Hepatic stellate cell (primary cell): ENCODE measurements around the gene NT5C3B.
"Not testable (repeated sequence)": the region's sequence is repeated elsewhere in the genome, so short reads cannot be mapped to it uniquely, and the experiment has no call there.

ENCODE experiments used
- DNase-seq: peaks from one replicate; pipeline ENCODE4 v3.0.0; 2011; ENCODE audit warnings: low spot score

NT5C3B gene

GRCh38 chr17:41835800-41836549 is at the start of gene NT5C3B:
Gene NT5C3B (minus strand): TSS chr17:41836232. CDS start chr17:41836193, 39 bp downstream.
- DNase-seq = peak; percentile 94

DNA sequence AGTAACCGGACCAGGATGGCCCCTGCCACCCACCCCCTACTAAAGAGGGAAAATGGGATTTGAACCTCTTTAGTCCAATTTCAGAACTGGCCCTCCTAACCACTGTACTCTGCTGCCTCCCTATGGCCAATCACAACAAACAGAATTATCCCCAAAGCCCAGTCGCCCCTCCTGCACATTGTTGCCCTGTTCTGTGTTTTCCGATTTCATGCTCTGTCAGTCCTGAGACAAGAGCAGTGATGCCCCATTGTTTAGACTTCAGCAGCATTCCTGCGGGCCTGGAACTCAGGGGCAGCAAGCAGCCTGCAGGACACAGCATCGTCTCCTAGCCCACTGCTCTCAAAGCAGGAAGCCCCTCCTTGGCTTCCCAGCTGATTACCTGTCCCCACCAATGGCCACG is 49.7 kb upstream of the NT5C3B start:
- DNase-seq = no peak

DNA sequence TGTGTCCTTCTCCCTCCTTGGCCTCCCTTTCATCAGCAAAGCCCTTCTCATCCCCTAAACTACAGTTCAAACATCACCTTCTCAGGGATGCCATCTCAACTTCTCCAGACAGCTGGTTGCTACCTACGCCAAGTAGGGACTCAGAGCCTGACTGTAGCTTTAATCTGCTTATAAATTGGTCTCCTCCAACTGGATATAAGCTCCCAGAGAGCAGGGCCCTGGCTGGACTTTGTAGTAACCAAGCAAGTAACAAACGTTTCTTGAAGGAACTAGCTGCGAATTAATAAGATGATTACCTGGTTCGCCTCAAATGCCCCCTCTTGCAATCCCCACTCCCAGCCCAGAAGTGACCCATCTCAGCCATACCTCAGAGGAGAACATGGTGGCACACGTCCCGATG is 46.7 kb upstream of the NT5C3B start:
- no peak for DNase-seq

DNA sequence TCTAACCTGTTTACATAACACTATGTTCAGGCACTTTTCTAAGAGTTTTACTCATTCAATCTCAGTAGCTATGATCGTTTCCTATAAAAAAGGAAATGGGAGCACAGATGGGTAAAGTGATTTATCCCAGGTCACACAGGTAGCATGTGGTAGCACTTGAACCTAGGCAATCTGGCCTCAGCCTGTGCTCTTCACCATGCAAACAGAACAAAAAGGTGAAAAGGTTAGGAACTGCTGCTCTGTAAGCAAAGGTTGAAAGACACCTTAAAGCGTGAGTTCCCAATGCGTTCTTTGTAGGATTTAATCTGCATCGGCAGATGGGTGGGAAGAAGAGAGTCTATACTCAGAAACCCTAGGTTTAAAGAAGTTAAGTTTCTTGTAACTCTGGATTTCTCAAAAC is 44.1 kb upstream of the NT5C3B start:
- DNase-seq = no peak

DNA sequence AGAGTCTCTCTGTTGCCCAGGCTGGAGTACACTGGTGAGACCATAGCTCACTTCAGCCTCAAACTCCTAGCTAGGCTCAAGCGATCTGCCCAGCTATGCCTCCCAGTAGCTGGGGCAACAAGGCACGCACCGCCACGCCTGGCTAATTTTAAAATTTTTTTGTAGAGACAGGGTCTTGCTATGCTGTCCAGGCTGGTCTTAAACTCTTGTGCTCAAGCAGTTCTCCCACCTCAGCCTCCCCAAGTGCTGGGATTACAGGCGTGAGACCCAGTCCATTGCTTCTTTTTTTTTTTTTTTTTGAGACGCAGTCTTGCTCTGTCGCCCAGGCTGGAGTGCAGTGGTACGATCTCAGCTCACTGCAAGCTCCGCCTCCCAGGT is 38.2 kb upstream of the NT5C3B start:
- not testable (repeated sequence) for DNase-seq

- DNase-seq = no peak
These were observed 37.7 kb upstream of the NT5C3B start for GRCh38 chr17:41873559-41874292.

DNA sequence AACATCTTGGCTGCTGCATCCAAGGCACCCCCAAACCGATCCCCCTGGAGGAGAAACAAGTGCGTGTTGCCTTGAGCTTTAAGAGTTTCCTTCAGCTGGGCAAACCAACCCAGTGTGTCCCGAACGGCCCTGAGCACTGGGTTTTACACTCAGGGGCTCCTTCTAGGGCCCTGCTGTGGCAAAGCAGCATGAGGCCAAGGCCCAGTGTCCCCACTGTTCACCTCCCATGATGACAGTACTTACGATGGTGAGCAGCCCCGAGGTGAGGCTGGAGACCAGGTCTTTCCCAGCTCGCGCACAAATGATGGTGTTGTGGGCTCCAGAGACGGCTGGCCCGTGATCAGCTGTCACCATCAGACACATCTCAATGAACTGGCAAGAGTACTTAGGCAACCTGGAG is 35.8 kb upstream of the NT5C3B start:
- no peak for DNase-seq

GRCh38 chr17:41870627-41871026 is 34.6 kb upstream of the NT5C3B start:
- no peak for DNase-seq

GRCh38 chr17:41870097-41870496 is 34.1 kb upstream of the NT5C3B start:
- DNase-seq = no peak

GRCh38 chr17:41869426-41869825 is 33.4 kb upstream of the NT5C3B start:
- DNase-seq = no peak

- no peak for DNase-seq
These were observed 32.5 kb upstream of the NT5C3B start for GRCh38 chr17:41868568-41868967.

GRCh38 chr17:41865596-41865893 is 29.5 kb upstream of the NT5C3B start:
- DNase-seq = no peak

GRCh38 chr17:41864836-41865595 is 29.0 kb upstream of the NT5C3B start, which contains the start of gene KLHL11:
Gene KLHL11 (minus strand): TSS chr17:41865423. CDS start chr17:41865370, 53 bp downstream.
- peak; percentile 94 for DNase-seq

DNA sequence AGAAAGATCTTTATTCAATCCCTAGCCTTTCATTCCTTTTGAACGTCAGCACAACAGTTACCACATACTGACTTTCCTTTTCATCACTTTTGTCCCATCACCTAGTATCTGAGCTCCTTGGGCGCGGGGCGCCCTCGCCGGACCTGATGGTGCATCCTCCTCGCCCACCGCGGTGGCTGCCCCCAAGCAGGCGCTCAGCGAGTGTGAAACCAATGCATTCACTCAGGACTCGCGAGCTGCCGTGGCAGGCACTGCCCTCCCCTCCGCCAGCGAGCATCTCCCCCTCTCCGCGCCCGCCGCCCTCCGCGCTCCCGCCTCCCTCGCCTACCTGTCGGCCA is 28.4 kb upstream of the NT5C3B start:
- no peak for DNase-seq

DNA sequence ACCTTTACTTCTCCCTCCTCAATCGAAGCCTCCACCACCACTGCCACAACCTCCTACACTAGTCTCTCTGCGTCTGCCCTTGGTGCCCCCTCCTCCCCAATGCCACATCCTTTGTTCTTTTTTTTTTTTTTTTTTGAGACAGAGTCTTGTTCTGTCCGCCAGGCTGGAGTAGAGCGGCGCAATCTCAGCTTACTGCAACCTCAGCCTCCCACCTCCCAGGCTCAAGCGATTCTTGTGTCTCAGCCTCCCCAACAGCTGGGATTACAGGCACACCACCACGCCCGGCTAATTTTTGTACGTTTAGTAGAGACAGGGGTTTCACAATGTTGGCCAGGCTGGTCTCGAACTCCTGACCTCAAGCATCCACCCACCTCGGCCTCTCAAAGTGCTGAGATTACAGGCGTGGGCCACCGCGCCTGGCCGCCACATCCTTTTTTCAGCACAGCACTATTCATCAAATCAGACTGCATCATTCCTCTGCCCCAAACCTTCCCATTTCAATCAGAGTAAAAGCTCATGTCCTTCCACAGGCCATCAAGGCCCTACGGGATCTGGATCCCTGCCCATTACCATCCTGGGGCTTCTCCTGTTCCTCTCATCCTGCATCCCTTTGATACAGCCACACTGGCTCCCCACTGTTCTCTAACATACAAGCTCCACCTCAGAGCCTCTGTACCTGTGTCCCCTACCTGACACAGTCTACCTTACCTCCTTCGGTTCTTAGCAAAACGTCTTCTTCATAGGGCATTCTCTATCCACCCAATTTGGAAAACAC is 27.2 kb upstream of the NT5C3B start:
- no peak for DNase-seq

DNA sequence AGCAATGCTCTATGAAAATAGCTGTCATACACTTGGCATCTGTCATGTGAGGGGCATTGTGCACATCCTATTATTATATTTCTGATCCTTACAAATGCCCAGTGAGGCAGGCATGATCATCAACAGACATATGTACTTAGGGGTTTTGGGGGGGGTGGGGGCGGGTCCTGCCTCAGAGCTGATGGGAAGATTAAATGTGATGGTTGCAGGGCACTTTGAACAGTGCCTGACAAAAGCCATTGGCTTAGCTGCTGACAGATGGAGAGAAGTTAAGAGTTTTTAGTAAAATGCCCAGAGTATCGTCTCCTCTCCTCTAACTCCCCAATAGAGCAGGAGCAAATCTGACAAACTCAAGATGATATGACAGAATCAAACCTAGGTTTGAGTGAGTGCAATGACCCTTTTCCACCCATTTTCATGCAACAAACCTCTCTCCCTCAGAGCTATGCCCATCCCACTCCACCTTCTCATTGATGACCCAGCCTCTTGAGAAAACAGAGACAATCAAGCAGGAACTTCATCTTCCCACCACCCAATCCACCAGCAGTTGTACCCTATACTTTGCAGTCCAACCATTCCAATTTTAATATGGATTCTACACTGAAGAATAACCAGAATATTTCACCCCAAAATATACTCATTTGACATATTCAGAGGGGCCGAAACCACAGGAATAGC is 24.4 kb upstream of the NT5C3B start:
- no peak for DNase-seq

DNA sequence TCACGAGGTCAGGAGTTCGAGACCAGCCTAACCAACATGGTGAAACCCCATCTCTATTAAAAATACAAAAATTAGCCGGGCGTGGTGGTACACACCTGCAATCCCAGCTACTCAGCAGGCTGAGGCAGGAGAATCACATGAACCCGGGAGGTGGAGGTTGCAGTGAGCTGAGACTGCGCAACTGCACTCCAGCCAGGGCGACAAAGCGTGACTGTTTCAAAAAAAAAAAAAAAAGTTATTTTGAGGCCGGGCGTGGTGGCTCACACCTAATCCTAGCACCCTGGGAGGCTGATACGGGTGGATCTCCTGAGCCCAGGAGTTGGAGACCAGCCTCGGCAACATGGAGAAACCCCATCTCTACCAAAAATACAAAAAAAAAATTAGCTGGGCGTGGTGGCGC is 15.3 kb upstream of the NT5C3B start:
- not testable (repeated sequence) for DNase-seq

DNA sequence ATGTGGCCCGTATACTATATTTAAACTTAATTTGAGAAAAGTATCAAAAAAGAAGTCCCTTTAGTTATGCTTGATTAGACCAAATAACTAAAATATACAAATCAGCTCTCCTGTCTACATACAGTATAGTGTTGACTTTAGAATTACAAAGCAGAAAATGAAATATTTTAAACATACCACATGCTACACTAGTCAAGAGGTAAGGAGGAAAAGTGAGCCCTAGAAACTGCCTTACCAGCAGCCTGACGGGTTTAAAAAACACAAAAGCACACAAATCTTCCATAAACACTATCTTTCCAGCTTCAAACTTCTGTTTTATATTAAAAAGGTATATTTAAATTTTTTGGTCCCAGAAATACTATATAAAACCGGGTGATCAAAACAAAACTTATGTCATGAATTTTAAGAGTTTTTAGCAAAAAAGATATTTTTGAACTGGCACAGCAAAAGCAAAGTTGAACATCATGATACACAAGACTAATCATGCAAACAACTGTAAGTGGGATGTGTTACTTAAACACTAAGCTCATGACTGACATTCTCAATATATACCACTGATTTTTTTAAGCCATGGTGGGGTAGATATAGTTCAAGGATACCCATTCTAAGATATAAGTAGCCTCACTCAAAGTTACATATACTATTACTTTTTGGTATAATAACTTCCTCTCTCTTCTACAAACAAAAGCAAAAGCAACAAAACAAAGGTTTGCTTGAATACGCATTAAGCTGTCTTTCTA is 13.4 kb upstream of the NT5C3B start:
- DNase-seq = no peak

DNA sequence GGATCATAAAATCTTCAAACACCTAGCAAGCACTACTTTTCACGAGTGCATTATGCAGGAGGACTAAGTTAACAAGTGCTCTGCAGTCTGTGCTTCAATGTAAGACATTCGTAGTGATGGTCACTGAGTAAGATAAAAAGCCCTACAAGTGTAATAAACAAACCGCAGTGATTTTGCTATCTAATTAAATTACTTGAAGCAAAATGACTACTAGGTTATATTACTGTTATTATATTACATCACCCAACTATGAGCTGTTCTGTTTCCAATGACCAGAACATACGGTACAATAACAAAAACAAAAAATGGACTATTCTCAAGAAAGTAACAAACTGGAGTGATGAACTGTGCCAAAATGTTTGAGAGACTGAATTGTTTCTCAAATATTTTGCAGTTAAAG is 12.8 kb upstream of the NT5C3B start:
- DNase-seq = no peak

DNA sequence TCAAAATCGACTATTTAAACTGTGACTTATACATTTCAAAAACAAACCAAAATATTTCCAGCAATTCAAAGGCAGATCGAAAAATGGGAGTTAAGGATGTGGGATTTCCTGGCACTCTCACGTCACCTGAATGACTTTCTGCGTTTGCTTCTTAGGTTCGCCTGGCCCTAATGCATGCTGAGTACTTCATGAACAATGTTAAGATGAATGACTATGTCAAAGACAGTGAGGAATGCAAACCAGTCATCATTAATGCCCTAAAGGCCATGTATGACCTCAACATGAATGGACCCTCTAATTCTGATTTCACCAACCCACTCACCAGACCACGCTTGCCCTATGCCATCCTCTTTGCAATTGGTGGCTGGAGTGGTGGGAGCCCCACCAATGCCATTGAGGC is 8.9 kb upstream of the NT5C3B start:
- DNase-seq = no peak

DNA sequence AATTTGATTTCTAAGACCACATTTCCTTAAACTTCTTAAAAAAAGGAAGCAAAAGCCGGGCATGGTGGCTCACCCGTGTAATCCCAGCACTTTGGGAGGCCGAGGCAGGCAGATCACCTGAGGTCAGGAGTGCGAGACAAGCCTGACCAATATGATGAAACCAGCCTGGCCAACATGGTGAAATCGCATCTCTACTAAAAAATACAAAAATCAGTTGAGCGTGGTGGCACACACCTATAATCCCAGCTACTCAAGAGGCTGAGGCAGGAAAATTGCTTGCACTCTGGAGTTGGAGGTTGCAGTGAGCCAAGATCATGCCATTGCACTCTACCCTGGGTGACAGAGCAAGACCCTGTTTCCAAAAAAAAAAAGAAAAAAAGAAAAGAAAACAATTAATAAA is 4.7 kb upstream of the NT5C3B start:
- DNase-seq = not testable (repeated sequence)
